Measurements from ENCODE around the gene STRN4. TPM values are rescaled to one million over a fixed set of nuclear protein-coding genes. Genes with fewer than 3 reads are reported as not detected.
"Not testable (repeated sequence)": the region's sequence is repeated elsewhere in the genome, so short reads cannot be mapped to it uniquely, and the experiment has no call there.

STRN4 gene
- total RNA-seq, 1 experiment from 2014 or later: 83.9 TPM

DNA sequence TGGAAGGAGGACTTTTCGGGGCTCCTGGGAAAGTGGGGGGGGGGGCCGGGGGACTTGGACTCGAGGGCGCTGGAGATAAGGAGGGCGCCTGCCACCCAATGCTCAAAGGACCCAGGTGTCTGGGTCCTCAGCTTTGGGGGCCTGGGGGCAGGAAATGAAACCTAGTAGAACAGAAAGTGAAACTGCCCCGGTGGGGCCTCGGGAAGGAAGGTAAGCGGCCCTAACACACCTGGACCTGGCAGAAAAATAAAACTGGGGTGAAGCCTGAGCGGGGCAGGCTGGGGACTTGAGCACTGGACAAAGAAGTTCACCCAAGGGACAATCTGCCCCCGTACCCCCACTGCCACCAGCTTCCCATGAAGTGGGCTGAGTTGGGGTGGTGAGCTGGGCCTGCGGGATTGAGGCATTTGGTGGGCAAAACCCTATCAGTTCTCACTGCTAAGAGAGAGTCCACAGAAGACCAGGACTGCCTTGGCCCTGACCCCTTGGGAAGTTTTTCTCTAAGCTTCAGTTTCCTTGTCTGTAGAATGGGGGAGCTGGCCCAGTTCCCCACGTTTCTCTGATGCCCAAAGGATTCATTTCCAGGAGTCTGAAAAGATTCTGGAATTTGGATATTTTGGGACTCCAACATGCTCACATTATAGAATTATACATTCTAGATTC is 31.7 kb downstream of the STRN4 start:
- DNase-seq (ENCODE audit: low read depth): no peak

DNA sequence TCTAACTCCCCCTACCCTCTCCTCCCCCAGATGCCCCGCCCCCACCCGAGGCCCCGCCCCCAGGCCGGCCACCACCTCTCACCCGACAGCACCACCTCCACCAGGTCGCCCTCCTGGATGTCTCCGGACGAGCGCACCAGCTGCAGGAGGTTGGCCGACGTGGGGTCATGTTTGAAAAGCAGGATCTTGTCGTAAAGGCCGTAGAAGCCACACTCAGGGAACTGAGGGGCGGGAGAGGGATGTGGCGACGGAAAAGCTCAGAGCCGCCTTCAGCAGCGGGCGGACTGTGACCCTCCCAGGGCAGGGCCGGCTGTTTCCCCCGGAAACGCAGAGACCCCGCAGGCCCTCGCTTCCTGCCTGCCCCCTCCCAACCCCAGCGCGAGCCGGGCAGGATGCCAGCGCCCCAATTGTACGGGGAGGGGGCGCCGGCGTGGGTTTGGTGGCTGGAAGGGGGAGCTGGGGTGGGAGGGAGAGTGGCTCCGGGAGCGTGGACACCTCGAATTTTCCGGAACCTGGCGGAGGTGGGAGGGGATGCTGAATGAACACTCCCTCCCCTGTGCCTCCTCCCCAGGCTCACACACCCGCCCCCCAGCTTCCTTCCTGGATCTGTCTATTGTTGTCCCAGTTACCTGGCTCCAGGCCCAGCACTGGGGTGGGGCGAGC is 32.3 kb downstream of the STRN4 start:
- DNase-seq (ENCODE audit: low read depth): peak; percentile 71

DNA sequence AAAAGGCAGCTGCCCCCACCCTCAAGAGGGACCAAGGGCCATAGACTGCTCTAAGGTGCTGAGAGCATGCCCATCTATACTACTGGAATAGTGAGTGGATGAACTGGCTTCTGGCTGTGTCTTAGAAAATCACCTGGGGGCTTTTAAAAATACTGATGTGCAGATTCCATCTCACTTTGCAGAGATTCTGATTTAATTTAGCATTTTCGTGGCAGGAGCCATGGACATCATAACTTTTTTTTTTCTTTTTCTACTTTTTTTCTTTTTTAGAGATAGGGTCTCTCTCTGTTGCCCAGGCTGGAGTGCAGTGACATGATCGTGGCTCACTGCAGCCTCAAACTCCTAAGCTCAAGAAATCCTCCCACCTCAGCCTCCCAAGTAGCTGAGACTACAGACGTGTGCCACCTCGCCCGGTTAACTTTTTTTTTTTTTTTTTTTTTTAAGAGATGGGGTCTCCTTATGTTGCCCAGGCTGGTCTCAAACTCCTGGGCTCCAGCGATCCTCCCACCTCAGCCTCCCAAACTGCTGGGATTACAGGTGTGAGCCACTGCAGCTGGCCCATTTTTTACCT is 33.4 kb downstream of the STRN4 start:
- not testable (repeated sequence) for DNase-seq (ENCODE audit: low read depth)

DNA sequence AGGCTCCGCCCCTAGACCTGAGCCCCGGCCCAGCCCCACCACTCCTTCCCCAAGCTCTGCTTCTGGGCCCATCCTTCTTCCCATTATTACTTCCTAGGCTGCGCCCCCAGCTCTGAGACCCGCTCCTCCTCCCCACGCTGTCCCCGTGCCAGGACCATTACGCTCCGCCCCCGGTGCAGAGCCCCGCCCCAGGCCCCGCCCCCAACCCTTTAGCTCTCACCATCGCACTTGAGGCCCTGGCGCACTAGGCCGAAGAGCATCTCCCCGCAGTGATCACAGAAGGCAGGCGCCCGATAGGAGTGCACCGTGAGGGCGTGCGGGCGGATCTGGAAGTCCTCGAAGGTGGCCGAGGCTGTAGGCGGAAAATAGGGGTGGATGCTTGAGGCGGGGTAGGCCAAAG is 35.6 kb downstream of the STRN4 start:
- no peak for DNase-seq (ENCODE audit: low read depth)

DNA sequence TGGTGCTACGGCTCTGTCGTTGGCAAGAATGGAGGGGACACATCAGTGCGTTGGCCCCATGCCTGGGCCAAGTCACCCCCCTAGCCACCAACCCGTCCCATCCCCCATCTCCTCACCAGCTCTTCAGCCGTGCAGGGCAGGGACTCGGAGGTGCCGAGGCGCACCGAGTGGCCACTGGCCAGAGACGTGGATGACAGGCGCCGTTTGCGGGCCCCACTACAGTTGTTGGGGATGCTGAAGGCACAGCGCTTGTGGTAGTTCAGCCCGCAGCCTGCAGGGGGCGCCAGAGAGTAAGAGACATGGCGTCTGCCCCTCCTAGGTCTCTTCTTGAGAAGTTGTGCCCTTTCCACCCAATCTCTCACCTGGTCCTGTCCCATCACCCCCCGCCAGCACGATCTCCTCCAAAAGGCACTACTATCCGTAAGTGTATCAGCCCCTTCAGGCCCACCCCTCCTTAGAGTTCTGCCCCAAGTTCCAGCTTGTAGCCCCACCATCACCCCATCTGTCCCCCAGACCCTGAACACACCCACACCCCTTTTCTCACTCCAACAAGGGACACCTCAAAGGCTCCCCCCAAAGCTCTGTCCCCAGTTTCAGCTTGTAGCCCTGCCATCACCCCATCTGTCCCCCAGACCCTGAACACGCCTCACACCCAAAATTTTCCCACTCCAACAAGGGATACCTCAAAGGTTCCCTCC is 41.7 kb downstream of the STRN4 start:
- DNase-seq (ENCODE audit: low read depth): peak; percentile 39

DNA sequence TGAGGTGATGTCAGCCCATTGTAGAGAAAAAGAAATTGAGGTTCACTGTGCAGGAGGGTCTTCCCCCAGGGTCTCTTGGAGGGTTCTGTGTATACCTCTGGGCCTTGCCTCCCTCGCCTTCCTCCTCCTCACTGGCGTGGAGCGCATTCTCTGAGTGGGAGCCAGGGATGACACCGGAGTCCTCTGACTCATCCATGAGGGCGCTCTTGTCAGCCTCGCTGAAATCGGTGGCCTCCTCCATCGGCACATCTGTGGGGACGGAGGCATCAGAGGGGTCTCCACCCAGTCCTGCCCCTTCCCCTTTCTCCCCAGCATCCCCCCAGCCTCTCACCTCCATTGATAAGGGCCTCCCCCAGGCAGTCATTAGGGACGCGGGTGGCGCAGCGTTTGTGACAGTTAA is 45.5 kb downstream of the STRN4 start:
- DNase-seq (ENCODE audit: low read depth): no peak

DNA sequence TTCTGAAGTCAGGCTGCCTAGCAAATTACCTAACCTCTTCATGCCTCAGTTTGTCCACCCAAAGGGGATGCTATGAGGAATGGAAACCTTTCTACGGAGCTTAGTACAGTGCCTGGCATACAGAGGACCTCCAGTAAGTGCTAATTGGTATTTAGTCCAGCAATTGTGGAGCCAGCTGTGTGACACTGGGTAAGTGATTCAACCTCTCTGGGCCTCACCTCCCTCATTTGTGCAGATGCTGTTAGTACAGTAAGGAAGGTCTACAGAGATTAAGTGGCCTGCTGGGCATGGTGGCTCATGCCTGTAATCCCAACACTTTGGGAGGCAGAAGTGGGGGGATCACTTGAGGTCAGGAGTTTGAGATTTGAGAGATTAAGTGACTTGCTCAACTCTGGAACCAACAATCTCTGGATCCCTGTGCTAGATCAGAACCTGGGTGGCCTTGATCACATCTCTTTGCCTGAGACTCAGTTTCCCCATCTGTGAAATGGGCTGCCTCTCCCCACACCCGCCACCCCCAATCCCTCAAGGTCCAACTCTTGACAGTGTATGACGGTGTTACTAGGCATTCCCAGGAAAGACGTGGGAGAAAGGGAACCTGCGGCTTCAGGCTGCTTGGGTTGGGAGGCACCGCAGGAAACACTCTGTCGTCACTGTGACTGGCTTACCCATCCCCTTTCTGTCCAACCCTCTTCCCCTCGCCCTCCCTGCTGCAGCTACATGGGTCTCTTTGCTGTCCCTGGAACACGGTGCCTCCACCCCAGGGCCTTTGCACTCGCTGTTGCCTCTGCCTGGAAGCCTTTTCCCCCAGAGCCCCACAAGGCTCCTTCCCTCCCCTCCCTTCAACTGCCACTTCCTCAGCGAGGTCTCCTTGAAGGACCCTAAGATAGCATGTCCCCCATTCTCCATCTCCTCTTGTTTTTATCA is 47.6 kb downstream of the STRN4 start:
- DNase-seq (ENCODE audit: low read depth): no peak

DNA sequence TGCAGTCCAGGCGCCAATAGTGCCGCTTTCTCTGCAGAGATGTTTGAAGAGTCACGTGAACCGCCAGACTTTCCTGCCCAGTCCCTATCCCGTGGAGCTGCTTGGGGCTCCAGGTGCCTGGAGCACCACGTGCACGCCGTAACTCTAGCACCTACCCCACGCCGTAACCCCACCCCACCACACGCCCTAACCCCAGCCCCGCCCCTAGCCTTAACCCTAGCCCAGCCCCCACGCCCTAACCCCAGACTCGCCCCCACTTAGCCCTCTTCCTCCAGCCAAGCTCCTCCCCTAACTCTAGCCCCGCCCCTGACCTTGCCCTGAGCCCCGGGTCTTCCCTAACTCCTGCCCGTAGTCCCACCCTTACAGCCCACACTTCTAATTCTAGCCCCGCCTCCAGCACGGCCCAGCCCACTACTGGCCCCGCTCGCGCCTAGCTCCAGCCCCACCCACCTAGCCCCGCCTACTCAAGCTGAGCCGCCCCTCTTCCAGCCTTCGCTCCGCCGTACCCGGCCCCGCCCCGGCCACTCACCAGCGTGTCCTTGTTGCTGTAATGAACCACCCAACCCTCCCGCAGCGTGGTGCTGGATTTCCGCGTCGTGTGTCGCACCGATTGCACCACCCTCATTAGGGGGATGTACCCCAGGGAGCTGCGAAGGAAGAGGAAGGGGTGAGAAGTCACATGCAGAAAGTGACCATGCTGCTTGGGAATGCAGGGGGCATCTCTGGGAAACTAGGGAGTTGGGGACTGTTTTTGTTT is 48.9 kb downstream of the STRN4 start:
- DNase-seq (ENCODE audit: low read depth): no peak

DNA sequence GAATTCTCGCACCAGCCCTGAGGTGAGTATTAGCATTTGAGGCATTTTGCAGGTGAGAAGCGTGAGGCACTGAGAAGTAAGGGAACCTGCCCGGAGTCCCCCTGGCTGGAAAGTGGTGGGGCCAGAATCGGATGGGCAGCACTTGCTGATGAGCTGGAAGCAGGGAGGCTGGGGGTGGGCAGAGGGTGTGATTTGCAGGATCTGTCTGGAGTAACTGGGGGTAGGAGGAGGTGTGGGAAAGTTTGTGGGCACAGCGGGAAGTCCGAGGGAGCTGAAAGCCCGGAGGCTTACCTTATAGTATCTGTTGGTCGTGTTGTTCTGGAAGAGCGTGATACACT is 49.4 kb downstream of the STRN4 start:
- no peak for DNase-seq (ENCODE audit: low read depth)

DNA sequence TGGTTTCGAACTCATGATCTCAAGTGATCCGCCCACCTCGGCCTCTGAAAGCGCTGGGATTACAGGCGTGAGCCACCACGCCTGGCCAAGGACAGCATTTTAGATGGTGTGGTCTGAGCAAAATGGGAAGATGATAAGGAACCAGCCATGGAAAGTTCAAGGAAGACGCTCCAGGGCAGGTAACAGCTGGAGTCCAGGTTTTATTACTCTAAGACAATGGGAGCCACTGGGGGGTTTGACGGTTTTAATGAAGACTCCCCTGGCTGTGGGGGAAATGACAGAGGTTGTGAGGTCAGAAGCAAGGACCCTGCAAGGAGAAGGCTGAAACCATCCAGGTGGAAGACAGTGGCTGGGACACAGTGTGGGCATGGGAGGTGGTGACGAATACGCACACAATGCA is 50.2 kb downstream of the STRN4 start:
- DNase-seq (ENCODE audit: low read depth): no peak

DNA sequence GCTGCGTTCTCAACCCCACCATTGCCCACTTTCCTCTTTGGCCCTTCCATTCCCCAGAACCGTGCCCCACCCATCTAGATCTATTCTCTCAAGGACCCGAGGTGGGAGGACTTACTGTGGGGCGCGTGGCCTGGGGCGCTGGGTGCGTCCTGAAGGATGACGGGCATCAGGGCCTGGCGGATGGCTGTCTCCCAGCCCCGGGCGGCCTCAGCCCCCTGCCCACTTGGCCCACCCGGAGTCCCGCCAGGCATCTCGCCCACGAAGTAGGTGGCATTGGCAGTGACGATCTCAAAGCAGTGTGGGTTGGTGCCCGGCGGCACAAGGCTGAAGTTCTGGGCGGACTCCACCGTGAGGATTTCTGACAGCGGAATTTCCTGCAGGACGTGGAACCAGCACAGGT is 52.5 kb downstream of the STRN4 start:
- no peak for DNase-seq (ENCODE audit: low read depth)

DNA sequence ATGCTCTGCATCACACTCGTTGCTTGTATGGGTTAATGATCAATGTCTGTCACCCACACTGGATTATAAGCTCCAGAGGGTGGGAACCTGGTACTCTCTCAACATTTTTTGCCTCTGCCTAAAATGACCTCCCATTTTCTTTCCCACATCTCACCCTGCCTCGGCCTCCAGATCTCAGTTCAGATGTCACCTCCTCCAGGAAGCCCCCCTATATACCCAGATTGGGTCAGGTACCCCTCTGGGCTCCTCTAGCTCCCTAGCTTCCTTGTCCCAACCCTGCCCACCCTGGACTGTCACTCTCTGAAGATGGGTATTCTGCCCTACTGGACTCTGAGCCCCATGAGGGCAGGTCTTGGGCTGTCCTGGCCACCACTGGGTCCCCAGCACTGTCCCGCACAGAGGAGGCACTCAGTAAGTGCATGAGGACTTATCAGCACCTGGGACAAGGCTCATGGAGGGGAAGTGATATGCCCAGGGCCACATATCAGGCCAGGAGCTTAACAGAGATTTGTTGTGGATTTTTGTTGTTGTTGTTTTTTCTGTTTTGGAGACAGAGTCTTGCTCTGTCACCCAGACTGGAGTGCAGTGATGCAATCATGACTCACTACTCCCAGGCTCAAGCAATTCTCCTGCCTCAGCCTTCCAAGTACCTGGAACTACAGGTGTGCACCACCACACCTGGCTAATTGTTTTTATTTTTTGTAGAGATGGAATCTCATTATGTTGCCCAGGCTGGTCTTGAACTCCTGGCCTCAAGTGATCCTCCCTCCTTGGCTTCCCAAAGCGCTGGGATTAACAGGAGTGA is 53.1 kb downstream of the STRN4 start:
- no peak for DNase-seq (ENCODE audit: low read depth)

DNA sequence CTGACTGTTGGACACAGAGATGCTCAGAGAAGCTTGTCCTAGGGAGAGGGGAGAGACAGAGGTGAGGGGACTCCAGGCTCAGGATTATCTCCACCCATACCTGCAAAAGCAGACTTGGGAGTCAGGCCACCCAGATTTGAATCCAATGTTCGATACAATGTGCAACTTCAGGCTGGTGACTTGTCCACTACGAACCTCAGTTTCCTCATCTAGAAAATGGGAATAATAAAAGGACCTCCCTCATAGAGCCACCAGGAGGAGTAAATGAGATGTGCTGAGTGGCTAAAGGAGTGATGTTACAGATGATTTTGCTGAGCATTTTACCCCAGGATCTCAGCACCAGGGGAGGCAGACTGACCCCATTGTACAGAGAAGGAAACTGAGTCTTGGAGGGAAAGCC is 54.3 kb downstream of the STRN4 start:
- no peak for DNase-seq (ENCODE audit: low read depth)

DNA sequence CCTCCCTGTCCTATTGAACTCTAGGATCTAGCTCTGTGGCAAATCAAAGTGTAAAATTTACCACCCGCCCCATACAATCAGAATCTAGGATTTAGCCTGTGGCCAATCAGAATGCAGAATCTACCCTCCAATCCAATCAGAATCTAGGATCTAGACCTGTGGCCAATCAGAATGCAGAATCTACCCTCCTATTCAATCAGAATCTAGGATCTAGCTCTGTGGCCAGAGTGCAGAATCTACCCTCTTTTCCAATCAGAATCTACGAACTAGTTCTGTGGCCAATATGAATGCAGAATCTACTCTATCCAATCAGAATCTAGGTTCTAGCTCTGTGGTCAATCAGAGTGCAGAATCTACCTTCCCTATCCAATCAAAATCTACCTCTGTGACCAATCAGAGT is 55.1 kb downstream of the STRN4 start:
- DNase-seq (ENCODE audit: low read depth): no peak

DNA sequence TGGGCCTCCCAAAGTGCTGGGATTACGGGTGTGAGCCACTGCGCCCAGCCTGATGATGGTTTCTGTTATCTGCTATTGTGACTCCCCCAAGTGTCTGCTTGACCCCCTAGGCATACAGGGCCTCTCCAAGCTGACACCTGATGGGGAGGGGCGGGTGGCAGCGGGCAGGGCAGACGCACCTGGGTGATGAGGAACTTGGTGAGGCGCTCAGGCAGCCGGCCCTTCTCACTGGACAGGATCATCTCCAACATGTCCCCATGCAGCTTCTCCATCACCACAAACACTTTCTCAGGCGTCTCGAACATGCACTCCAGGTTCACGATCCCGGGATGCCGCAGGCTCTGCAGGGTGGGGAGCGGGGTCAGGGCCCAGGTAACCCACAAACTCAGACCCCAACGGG is 56.9 kb downstream of the STRN4 start:
- DNase-seq (ENCODE audit: low read depth): no peak

DNA sequence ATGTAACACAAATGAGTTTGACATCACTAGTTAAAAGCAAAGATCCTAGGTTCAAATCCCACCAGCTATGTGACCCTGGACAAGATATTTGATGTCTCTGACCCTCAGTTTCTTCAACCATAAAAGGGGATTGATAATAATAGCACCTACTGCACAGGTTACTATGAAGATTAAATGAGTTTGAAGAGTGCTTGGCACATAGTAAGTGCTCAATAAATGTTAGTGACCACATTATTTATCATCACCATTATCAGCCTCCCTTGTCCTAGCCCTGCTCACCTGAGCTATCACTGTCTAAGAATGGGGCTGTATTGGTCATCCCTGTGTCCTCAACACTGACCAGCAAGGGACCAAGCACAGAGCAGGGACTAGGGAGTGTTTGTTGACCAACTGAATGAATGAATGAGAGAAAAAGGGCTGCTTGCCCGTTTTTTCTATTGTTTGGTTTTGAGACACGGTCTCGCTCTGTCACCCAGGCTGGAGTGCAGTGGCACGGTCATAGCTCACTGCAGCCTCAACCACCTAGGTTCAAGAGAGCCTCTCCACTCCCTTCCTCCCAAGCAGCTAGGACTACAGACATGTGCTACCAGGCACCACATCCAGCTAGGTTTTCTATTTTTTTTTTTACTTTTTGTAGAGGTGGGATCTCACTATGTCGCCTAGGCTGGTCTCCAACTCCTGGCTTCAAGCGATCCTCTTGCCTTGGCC is 58.7 kb downstream of the STRN4 start:
- no peak for DNase-seq (ENCODE audit: low read depth)

DNA sequence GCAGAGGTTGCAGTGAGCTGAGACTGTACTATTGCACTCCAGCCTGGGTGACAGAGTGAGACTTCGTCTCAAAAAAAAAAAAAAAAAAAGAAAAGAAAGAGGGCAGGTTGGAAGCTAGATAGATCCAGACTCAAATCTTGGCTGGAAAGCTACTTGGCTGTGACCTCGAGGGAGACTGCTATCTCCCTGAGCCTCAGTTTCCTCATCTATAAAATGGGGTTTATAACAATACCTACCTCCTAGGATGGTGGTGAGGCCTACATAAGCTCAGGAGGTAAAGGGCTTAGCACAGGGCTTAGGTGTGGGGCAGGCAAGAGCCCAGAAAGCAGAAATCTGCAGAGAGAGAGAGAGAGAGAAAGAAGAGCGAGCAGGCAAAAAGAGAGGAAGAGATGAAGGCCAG is 61.1 kb downstream of the STRN4 start:
- DNase-seq (ENCODE audit: low read depth): no peak

DNA sequence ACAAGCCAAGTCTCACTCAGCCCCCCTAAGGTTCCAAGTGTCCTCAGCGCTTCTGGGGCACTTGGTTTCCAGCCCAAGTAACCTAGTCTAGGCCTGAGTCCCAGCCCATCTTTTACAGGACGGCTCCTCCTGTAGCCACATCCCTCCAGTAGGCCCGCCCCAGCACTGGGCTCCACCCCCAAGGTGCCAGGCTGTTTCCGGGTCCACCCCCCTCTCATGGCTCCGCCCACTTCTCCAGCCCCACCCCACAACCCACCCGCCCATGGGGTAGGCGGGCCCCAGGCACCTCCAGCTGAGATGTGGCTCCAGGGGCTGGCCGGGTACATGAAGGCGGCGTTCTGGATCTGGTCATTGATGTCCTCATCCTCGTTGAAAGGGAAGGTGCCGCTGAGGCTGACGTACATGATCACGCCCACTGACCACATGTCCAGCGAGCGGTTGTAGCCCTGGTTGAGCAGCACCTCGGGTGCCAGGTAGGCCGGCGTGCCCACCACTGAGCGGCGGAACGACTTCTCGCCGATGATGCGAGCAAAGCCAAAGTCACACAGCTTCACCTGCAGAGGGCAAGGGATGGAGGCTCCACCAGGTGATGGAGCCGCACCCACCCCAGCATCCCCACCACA is 68.0 kb downstream of the STRN4 start:
- no peak for DNase-seq (ENCODE audit: low read depth)
